Stimulated activated CD8-positive, alpha-beta memory T cell treated with anti-CD3 and anti-CD28 coated beads, Interleukin-4, amount 100 ng/mL, for 4 hours (primary cell): ENCODE measurements around the gene GLIS2.

ENCODE experiments used
- DNase-seq, 2 donors: peaks; one replicate each; pipeline ENCODE4 v3.0.0-alpha.2; 2020; ENCODE audit warnings: low read depth in 2 of 2, low spot score in 1 of 2

Gene GLIS2

GRCh38 chr16:4319454-4320421 is 3.9 kb downstream of the GLIS2 start:
- no peak for DNase-seq

- DNase-seq: no peak
Observed at GRCh38 chr16:4320571-4321137, 4.8 kb downstream of the GLIS2 start.

- no peak for DNase-seq
Observed at GRCh38 chr16:4321286-4322120, 5.6 kb downstream of the GLIS2 start.

GRCh38 chr16:4322121-4323052 is 6.5 kb downstream of the GLIS2 start:
- DNase-seq: no peak

- DNase-seq: no peak
Observed at GRCh38 chr16:4323071-4323844, 7.4 kb downstream of the GLIS2 start.

- no peak for DNase-seq
Observed at GRCh38 chr16:4323845-4324488, 8.1 kb downstream of the GLIS2 start.

- no peak for DNase-seq
Observed at GRCh38 chr16:4324492-4325252, 8.8 kb downstream of the GLIS2 start.

- no peak for DNase-seq
Observed at GRCh38 chr16:4325253-4325758, 9.4 kb downstream of the GLIS2 start.

GRCh38 chr16:4327386-4328045 is 11.6 kb downstream of the GLIS2 start:
- no peak for DNase-seq

- no peak for DNase-seq
Observed at GRCh38 chr16:4328046-4328781, 12.3 kb downstream of the GLIS2 start.

- no peak for DNase-seq
Observed at GRCh38 chr16:4328782-4329775, 13.2 kb downstream of the GLIS2 start.

GRCh38 chr16:4330277-4330874 is 14.5 kb downstream of the GLIS2 start:
- peak in 1 of 2 donors; percentile 58 for DNase-seq

- DNase-seq: no peak
Observed at GRCh38 chr16:4332083-4332482, 16.2 kb downstream of the GLIS2 start.

GRCh38 chr16:4332623-4333307 is 16.9 kb downstream of the GLIS2 start:
- DNase-seq: no peak

GRCh38 chr16:4333308-4333638 is 17.4 kb downstream of the GLIS2 start:
- DNase-seq: no peak
